Measurements from ENCODE around the gene KSR2.

GRCh38 chr12:117760990-117761389 lies 207.8 kb downstream of the KSR2 start:
- TF ChIP-seq POLR2AphosphoS5 (IDR thresholded peaks at IDR 0.05; ENCODE audit: borderline replicate concordance, low read depth, low read length) (no peak), EZH2 (IDR thresholded peaks at IDR 0.05) (no peak)

All from SK-N-MC (cell line).